ENCODE data around the gene CST9L. TPM values are rescaled to one million over a fixed set of nuclear protein-coding genes. Genes with fewer than 3 reads are reported as not detected.

The CST9L gene
- total and polyA plus RNA-seq, 10 of the 15 experiments (the other 5 are each of a cell fraction or from before 2014, with no cell fraction given) = not detected

GRCh38 chr20:23608251-23608846 lies 40.1 kb upstream of the CST9L start:
- Histone ChIP-seq H3K4me2 (ENCODE audit: control insufficient read depth, insufficient read depth) (no peak overlapping the region), H3K27ac (ENCODE audit: control insufficient read depth, insufficient read depth) (no peak overlapping the region), H4K20me1 (ENCODE audit: control insufficient read depth, insufficient read depth) (no peaks in the 10 kb centered on the region), H3K9ac (ENCODE audit: control insufficient read depth, insufficient read depth, low read length) (no peak overlapping the region), H3K36me3 (ENCODE audit: control insufficient read depth in 2 of 2, insufficient read depth in 2 of 2, low read length in 1 of 2) (no peaks in the 10 kb centered on the region), H2AFZ (ENCODE audit: control insufficient read depth, low read depth, low read length) (no peak overlapping the region), H3K4me3 (no peak overlapping the region), H3K79me2 (ENCODE audit: control insufficient read depth, insufficient read depth, low read length) (no peaks in the 10 kb centered on the region), H3K4me1 (ENCODE audit: control insufficient read depth, insufficient read depth, low read length) (no peaks in the 10 kb centered on the region), H3K27me3 (replicated peaks in 1 of 2; ENCODE audit: control insufficient read depth in 2 of 2, insufficient read depth in 2 of 2, low read length in 1 of 2) (no peaks in the 10 kb centered on the region), H3K9me3 (replicated peaks; ENCODE audit: control insufficient read depth, insufficient read depth, low read length) (no peaks in the 10 kb centered on the region)
- SMC1A ChIA-PET (ENCODE audit: uncharacterized antibody, unreplicated experiment) = interaction anchor here (1.6 kb wide), 1 partner anchor 167 kb away, joined by 6 read pairs; no protein-coding TSS in a partner anchor
- DNase-seq (ENCODE audit: low read depth, low spot score) (no peak), FAIRE-seq (no peak), ATAC-seq (no peak)
- TF ChIP-seq ELK1 (IDR thresholded peaks at IDR 0.05; ENCODE audit: low read depth, low read length) (no peak), CREM (IDR thresholded peaks at IDR 0.05; ENCODE audit: low read depth) (no peak), RELB (IDR thresholded peaks at IDR 0.05; ENCODE audit: low read depth) (no peak), CBFB (IDR thresholded peaks at IDR 0.05; ENCODE audit: low read depth) (no peak)
- intact Hi-C loops (cut with micrococcal nuclease; ENCODE audit: unreplicated experiment) = loop anchor here (10.0 kb wide), 1 partner anchor 914 kb away; no protein-coding TSS in a partner anchor
- RAD21 ChIA-PET (ENCODE audit: unreplicated experiment) = interaction anchor here (1.3 to 2.3 kb wide), 3 partner anchors 165 to 267 kb away, joined by 4 to 11 read pairs (median 6); no protein-coding TSS in a partner anchor
- in situ Hi-C loops (cut with MboI) = loop anchor here (5.0 kb wide), 1 partner anchor 171 kb away; the partner anchor contains the start of gene CSTL1
- POLR2A ChIA-PET = no interaction called here
- 30% methylated on average over 18 of the region's 18 CpGs for WGBS (ENCODE audit: insufficient coverage, insufficient replicate concordance, low lambda C conversion rate, missing lambda C conversion rate)
- BruUV-seq (replicated peaks) = no TSS peak
- CTCF ChIA-PET = interaction anchor here (0.5 to 4.1 kb wide), 2 partner anchors 33 to 165 kb away, joined by 3 to 44 read pairs; no protein-coding TSS in a partner anchor
